GM18519 (cell line): Measurements from ENCODE around the gene CRLF3.
"Not testable (repeated sequence)": the region's sequence is repeated elsewhere in the genome, so short reads cannot be mapped to it uniquely, and the experiment has no call there.

ENCODE experiments used
- ATAC-seq: cut with Tn5 transposase; IDR thresholded peaks from one replicate; pipeline ENCODE4 v1.9.1; 2021; ENCODE audit warnings: mild to moderate bottlenecking, moderate library complexity; ENCODE audit not compliant: unreplicated experiment, low FRiP score

Gene CRLF3

GRCh38 chr17:30816165-30816564 lies 8.3 kb downstream of the CRLF3 start:
- ATAC-seq, result no peak

- ATAC-seq, result not testable (repeated sequence)
Measured at GRCh38 chr17:30814860-30815259, 9.6 kb downstream of the CRLF3 start.

DNA sequence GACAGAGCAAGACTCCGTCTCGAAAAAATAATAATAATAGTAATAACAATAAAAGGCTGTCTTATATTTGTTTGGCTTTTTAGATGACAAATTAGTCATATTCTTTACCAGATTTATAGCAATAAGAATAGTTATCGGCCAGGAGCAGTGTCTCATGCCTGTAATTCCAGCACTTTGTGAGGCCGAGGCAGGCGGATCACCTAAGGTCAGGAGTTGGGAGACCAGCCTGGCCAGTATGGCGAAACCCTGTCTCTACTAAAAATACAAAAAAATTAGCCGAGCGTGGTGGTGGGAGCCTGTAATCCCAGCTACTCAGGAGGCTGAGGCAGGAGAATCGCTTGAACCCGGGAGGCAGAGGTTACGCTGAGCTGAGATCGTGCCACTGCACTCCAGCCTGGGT lies 10.3 kb downstream of the CRLF3 start:
- ATAC-seq, result not testable (repeated sequence)

- ATAC-seq, result no peak
Measured at GRCh38 chr17:30812218-30813177, 12.0 kb downstream of the CRLF3 start.

DNA sequence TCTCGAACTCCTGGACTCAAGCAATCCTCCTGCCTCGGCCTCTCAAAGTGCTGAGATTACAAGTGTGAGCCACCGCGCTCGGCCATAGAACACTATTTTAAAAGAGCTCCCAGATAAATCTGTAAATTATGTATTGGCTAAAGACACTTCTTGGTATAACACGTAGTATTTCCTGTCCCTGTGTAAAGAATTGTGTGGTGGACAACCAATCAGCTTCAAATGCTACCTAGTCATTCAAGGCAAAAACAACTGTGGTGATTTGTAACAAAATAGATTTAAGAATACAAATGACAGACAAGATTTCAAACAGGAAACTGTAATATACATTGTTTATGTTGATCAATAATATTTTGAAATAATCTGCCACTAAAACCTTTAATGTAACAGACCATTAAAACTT lies 14.6 kb downstream of the CRLF3 start:
- no peak for ATAC-seq

DNA sequence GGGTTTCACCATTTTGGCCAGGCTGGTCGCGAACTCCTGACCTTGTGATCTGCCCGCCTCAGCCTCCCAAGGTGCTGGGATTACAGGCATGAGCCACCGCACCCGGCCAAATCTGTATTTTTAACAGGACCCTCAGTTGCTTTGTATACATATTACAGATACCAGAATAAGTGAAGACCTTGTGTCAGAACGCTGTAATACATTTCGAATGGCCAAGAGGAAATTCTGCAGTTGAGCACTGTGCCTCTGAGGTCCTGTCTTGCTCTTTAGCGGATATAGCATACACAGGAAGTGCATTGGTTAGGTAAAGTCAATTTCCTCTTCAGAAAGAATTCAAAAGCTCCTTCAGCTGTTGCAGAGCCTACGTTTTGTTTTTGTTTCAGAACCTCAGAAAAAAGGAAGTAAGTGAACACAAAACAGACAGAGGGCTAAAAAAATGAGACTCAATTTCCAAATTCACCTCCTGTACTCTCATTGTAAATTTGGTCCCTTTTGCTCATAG lies 15.7 kb downstream of the CRLF3 start:
- peak; percentile 76 for ATAC-seq

DNA sequence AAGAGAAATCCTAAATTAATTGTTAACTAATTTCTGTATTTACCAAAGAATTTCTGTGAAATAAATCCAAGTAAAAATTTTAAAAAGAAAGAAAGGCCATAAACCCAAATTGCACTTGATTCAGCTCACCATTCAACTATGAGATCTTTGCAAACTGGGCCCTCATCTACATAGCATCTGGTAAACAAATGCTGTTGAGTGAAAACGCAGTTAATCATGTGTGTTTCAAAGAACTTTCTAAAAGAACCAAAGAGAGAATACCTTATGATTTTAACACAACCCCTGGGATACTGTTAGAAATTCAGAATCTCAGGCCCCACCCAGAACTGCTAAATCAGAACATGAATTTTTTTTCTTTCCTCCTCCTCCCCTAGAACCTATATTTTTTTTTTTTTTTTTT lies 16.6 kb downstream of the CRLF3 start:
- no peak for ATAC-seq

- ATAC-seq, result no peak
Measured at GRCh38 chr17:30805944-30806456, 18.5 kb downstream of the CRLF3 start.

DNA sequence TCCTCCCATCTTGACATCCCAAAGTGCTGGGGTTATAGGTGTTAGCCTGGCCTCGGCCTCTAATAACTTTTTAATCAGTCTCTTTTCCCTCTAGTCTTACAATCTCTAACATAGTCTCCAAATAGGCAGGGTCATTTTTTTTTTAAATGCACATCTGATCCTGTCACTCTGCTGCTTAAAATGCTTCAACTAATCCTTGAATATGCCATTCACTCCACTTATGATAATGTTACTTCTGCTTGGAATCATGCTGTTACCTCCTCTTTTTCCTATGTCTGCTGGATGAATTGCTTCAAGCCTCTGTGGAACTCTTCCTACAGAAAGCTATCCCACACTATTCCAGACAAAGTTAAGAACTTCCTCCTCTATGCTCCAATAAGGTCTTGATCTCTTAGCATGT lies 22.8 kb downstream of the CRLF3 start:
- no peak for ATAC-seq

DNA sequence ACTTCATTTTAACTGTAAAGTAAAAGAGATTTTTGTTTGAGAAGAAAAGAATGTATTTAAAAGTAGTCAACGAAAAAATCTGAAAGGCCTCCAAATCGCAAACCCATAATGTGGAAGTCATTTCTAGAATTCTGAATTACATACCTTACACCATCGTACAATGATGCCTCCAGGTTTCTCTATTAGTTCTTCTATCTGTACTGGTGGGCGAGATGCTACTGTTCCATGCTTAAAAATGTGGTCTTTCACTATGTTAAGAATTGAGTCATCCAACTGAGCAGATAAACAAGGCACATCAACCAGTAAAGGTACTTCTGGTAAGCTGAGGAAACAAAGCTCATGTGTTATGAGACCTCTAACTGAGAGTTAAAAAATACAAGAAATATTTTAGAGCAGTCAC lies 28.5 kb downstream of the CRLF3 start:
- ATAC-seq, result no peak

DNA sequence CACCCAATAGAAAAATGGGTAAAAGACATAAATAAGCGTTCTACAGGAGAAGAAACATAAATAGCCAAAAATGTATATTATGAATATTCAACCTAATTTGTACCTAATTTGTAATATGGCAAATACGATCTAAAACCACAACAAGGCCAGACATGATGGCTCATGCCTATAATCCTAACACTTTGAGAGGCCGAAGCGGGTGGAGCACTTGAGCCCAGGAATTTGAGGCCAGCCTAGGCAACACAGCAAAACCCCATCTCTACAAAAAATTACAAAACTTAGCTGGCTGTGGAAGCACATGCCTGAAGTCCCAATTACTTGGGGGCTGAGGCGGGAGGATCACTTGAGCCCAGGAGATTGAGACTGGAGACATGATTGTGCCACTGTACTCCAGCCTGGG lies 30.1 kb downstream of the CRLF3 start:
- no peak for ATAC-seq

- ATAC-seq, result no peak
Measured at GRCh38 chr17:30793282-30793977, 31.1 kb downstream of the CRLF3 start.

DNA sequence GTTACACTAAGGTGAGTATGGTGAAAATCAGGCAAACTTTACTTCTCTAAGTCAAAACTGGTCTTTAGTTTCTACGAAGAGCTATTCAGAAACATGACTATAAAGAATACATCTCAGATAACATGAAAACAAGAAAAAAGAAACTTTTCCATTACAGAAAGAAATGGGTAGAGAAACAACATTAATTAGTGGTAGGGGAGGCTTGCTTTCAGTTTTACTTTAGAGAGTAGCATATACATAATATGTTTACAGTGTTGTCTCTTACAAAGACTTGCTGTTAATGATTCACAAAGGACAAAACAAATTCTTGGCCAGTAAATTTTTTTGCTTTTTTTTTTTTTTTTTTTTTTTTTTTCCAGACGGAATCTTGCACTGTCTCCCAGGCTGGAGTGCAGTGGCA lies 34.2 kb downstream of the CRLF3 start:
- no peak for ATAC-seq

DNA sequence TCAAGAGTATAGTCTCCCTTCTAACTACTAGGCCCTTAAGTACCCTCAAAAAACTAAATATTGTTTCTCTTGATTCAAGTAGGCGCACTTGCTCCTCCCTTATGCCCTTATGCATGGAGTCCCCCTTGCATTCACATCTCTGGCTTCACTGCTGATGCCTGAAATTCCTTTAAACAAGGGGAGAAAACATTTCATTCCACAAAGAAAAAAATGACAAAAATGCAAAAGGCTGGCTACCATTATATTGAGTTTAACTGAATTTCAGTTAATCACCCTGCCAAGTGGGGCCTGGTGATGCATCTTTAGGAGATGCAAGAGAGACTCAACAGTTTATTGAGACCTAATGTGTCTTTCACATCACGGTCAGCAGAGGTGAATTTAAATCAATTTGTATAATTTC lies 35.6 kb downstream of the CRLF3 start:
- ATAC-seq, result no peak

GRCh38 chr17:30782206-30782605 lies 42.3 kb downstream of the CRLF3 start:
- ATAC-seq, result no peak

DNA sequence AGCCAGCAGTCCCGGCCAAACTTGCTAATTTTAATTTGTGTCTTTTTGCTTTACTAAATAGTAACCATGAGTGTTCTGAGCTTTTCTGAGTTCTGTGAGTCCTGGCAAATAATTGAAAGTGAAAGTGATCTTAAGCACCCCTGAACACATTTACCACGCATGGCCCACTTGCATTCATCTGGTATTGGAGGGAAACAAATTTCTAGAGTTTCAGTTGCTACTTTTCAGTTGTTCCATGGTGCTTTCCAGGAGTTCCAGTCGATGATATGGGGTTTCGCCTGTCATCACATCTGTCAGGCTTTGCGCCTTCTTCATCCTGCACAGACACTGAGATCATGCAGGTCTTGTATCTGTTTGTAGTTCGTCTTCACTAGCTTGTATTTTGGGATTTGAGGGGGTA lies 44.1 kb downstream of the CRLF3 start:
- ATAC-seq, result no peak

GRCh38 chr17:30768771-30769170 lies 55.7 kb downstream of the CRLF3 start:
- not testable (repeated sequence) for ATAC-seq

DNA sequence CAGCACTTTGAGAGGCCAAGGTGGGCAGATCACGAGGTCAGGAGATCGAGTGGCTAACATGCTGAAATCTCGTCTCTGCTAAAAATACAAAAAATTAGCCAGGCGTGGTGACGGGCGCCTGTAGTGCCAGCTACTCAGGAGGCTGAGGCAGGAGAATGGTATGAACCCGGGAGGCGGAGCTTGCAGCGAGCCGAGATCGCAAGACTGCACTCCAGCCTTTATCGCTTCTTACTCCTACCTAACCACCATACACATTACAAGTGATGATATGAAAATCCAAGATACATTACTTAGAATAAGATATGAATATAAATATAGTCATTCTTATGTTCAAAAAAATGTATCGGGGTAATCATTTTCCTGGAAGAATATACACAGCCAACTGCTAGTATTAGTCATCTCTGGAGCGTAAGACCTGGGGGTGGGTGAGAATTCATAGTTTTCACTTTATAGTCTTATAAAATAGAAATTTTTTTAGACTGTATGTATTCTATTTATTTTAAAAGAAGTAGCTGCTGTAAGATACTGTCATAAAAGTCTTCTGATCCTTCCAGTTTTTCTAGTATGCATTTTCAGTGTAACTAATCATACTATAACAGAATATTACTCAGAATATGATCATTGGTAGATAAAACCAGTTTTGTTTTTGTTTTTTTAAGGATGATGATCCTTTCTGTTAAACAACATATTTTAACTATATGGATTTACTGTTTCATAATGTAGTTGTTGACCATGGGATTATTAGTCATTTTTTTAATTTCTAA lies 56.7 kb downstream of the CRLF3 start:
- not testable (repeated sequence) for ATAC-seq

DNA sequence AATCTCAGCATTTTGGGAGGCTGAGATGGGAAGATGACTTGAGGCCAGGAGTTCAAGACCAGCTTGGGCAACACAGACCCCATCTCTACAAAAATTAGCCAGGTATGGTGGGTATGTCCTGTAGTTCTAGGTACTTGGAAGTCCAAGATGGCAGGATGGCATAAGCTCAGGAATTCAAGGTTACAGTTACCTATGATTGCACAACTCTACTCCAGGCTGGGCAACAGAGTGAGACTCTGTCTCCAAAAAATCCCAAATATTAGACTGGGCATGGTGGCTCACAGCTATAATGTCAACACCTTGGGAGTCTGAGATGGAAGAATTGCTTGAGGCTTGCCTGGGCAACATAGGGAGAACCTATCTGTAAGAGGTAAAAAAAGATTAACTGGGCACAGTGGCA lies 63.4 kb downstream of the CRLF3 start:
- ATAC-seq, result no peak

- not testable (repeated sequence) for ATAC-seq
Measured at GRCh38 chr17:30753291-30753690, 71.2 kb downstream of the CRLF3 start.

GRCh38 chr17:30750982-30751381 lies 73.5 kb downstream of the CRLF3 start:
- ATAC-seq, result not testable (repeated sequence)
